Ishikawa (cell line): ENCODE measurements around the gene COPE.

ENCODE experiments used
- CEBPB ChIP-seq: IDR thresholded peaks from 2 replicates; pipeline ENCODE4 v1.6.1; 2012
- CREB1 ChIP-seq: IDR thresholded peaks from 2 replicates; pipeline ENCODE4 v1.6.1; 2012; ENCODE audit warnings: low read depth
- EGR1 ChIP-seq: IDR thresholded peaks from 2 replicates; pipeline ENCODE4 v1.6.1; 2012
- EP300 ChIP-seq: IDR thresholded peaks from 2 replicates; pipeline ENCODE4 v1.6.1; 2012; ENCODE audit warnings: borderline replicate concordance
- FOXM1 ChIP-seq: IDR thresholded peaks from 2 replicates; pipeline ENCODE4 v1.6.1; 2012; ENCODE audit warnings: low read depth, borderline replicate concordance
- NFIC ChIP-seq: IDR thresholded peaks from 2 replicates; pipeline ENCODE4 v1.6.1; 2012
- RAD21 ChIP-seq: IDR thresholded peaks from 2 replicates; pipeline ENCODE4 v1.6.1; 2012; ENCODE audit warnings: low read depth
- TAF1 ChIP-seq: IDR thresholded peaks from 2 replicates; pipeline ENCODE4 v1.6.1; 2012; ENCODE audit warnings: low read depth, mild to moderate bottlenecking
- TCF12 ChIP-seq: IDR thresholded peaks from 2 replicates; pipeline ENCODE4 v1.6.1; 2012; ENCODE audit warnings: low read depth
- TEAD4 ChIP-seq: IDR thresholded peaks from 2 replicates; pipeline ENCODE4 v1.6.1; 2012
- USF1 ChIP-seq: IDR thresholded peaks from 2 replicates; pipeline ENCODE4 v1.6.1; 2012
- YY1 ChIP-seq: IDR thresholded peaks from 2 replicates; pipeline ENCODE4 v1.6.1; 2012; ENCODE audit warnings: low read depth
- ZBTB7A ChIP-seq: IDR thresholded peaks from 2 replicates; pipeline ENCODE4 v1.6.1; 2012; ENCODE audit warnings: low read depth
- TF ChIP-seq, protein P1 (sequence below): IDR thresholded peaks from 2 replicates; pipeline ENCODE4 v1.6.1; 2012
- TF ChIP-seq, protein P2 (sequence below): IDR thresholded peaks from 2 replicates; pipeline ENCODE4 v1.6.1; 2012; ENCODE audit warnings: low read depth, mild to moderate bottlenecking

COPE gene

DNA sequence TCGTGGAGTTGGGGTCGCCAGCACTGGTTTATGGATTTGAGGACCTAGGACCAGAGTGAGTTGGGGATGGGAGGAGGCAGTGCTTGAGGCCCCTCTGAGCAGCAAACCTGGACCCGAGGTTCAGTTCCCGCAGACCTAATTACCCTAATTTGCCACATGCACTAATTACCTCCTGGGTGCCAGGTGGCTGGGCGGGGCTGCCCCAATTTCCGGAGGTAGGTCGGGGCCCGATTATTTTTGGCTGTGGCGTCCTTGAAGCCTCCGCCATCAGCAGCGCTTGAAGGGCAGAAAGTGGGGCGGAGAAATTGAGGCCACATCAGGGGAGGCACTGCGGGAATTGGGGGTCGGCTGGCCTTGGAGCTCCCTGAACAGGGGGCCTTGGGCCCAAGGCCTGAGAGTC lies 27.7 kb upstream of the COPE start:
- TF ChIP-seq RAD21 (no peak), USF1 (no peak), CREB1 (no peak), TEAD4 (no peak), TCF12 (no peak), NFIC (no peak), CEBPB (no peak)

DNA sequence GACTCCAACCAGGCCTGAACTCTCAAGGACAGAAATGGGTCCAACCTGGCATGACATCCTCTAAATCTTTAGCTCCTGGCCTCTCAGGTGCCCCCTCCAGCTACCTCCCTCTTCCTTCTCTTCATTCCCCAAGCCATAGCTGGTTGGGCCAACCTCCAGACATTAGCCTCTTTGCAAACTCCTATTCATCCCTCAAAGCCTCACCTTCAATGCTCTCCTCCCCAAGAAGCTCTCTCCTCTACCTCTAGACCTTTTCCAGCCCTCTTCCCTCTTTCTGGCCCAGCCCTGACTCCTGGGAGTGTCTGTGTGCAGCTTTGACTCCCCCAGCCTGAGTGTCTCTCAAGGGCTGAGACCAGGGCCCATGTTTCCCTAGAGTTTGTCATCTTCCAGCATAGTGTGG lies 27.1 kb upstream of the COPE start:
- TF ChIP-seq NFIC (no peak), TEAD4 (no peak), USF1 (no peak), TCF12 (no peak), CEBPB (no peak), RAD21 (no peak), EP300 (no peak), EGR1 (no peak), ZBTB7A (no peak), YY1 (no peak), CREB1 (no peak), TAF1 (no peak), FOXM1 (no peak)
- TF ChIP-seq, protein P1, sequence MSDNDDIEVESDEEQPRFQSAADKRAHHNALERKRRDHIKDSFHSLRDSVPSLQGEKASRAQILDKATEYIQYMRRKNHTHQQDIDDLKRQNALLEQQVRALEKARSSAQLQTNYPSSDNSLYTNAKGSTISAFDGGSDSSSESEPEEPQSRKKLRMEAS: no peak
- TF ChIP-seq, protein P2, sequence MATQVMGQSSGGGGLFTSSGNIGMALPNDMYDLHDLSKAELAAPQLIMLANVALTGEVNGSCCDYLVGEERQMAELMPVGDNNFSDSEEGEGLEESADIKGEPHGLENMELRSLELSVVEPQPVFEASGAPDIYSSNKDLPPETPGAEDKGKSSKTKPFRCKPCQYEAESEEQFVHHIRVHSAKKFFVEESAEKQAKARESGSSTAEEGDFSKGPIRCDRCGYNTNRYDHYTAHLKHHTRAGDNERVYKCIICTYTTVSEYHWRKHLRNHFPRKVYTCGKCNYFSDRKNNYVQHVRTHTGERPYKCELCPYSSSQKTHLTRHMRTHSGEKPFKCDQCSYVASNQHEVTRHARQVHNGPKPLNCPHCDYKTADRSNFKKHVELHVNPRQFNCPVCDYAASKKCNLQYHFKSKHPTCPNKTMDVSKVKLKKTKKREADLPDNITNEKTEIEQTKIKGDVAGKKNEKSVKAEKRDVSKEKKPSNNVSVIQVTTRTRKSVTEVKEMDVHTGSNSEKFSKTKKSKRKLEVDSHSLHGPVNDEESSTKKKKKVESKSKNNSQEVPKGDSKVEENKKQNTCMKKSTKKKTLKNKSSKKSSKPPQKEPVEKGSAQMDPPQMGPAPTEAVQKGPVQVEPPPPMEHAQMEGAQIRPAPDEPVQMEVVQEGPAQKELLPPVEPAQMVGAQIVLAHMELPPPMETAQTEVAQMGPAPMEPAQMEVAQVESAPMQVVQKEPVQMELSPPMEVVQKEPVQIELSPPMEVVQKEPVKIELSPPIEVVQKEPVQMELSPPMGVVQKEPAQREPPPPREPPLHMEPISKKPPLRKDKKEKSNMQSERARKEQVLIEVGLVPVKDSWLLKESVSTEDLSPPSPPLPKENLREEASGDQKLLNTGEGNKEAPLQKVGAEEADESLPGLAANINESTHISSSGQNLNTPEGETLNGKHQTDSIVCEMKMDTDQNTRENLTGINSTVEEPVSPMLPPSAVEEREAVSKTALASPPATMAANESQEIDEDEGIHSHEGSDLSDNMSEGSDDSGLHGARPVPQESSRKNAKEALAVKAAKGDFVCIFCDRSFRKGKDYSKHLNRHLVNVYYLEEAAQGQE: no peak

DNA sequence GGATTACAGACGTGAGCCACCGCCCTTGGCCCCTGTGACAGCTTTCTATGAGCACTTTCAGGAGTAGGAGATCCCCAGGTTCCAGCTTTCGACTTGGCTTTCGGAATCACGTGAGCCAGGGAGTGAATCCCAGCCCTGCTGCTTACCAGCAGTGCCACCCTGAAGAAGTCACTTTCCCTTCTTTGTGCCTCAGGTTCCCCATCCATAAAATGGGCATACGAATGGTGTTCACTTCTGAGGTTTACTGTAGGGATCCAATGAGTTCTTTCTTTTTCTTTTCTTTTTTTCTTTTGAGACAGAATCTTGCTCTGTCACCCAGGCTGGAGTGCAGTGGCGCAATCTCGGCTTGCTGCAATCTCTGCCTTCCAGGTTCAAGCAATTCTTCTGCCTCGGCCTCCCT lies 26.1 kb upstream of the COPE start:
- TF ChIP-seq EP300: no peak
- TF ChIP-seq USF1: no peak
- no peak for TF ChIP-seq FOXM1
- no peak for TF ChIP-seq NFIC
- TF ChIP-seq, protein P2: no peak
- TF ChIP-seq RAD21: no peak
- TF ChIP-seq EGR1: no peak
- TF ChIP-seq TCF12: no peak
- no peak for TF ChIP-seq TAF1
- TF ChIP-seq CREB1: no peak
- TF ChIP-seq, protein P1: no peak
- no peak for TF ChIP-seq YY1
- TF ChIP-seq TEAD4: no peak
- no peak for TF ChIP-seq ZBTB7A
- TF ChIP-seq CEBPB: no peak

- TF ChIP-seq USF1 (no peak), EP300 (no peak), ZBTB7A (no peak), EGR1 (no peak), TCF12 (no peak), FOXM1 (no peak), NFIC (no peak), CEBPB (no peak), TEAD4 (no peak), TAF1 (no peak), CREB1 (no peak), YY1 (no peak), RAD21 (no peak)
- TF ChIP-seq, protein P1: no peak
- TF ChIP-seq, protein P2: no peak
Measured at GRCh38 chr19:18943465-18943864, 24.3 kb upstream of the COPE start.
